HepG2 (cell line): ENCODE measurements around the gene UBQLN4. TPM values are rescaled to one million over a fixed set of nuclear protein-coding genes. Genes with fewer than 3 reads are reported as not detected.

Experiments
- ATAC-seq: fragments of 200-7000 bp; cut with Tn5 transposase; 3 replicates; pipeline ENCODE4 v1.9.1; 2020; ENCODE audit warnings: mild to moderate bottlenecking, moderate library complexity
- BruUV-seq: library from RNA; stranded (reverse); fragments of 400-500 nt; replicated peaks from 2 replicates; lab custom pipeline; 2021; lab: Mats Ljungman, UMichigan
- CTCF ChIA-PET: fragments of 300-600 bp; formaldehyde crosslinking; extraction: SDS; loops from one replicate; lab custom pipeline; 2021; ENCODE audit warnings: low total read pairs, inconsistent platforms, low intra/inter-chr PET ratio; lab: Yijun Ruan, JAX
- POLR2A ChIA-PET: fragments of 350-600 bp; sonication (Branson Sonifier 250); formaldehyde crosslinking; loops from one replicate; lab custom pipeline; 2020; ENCODE audit warnings: antibody characterized with exemption, inconsistent platforms; lab: Yijun Ruan, JAX
- DNase-seq: peaks from one replicate; pipeline ENCODE4 v3.0.0-alpha.2; 2015; ENCODE audit warnings: low spot score
- FAIRE-seq: peaks from 3 replicates; lab custom pipeline; 2011; peaks lifted over from hg19 to GRCh38; lab: Jason Lieb, UNC
- H2AFZ ChIP-seq: one replicate; pipeline ENCODE4 v1.6.1; 2011; ENCODE audit warnings: low read length, inconsistent platforms
- H3K27ac ChIP-seq: fragments of 300-600 bp; 3 replicates; pipeline ENCODE4 v1.8.0; 2011; ENCODE audit warnings: mixed run types, mild to moderate bottlenecking, mixed read lengths, low read length, inconsistent platforms; ENCODE audit not compliant: insufficient read depth; ENCODE audit errors: extremely low read length
- H3K27me3 ChIP-seq, 2 experiments: fragments of 200-600 bp in 1 of 2; 2 replicates in 1 of 2; 3 replicates in 1 of 2; pipeline versions ENCODE4 v1.6.0 to v1.8.0; 2011; ENCODE audit warnings: low read length in 2 of 2, mild to moderate bottlenecking in 2 of 2, moderate library complexity in 2 of 2, inconsistent platforms in 1 of 2; ENCODE audit not compliant: insufficient read depth in 2 of 2, control insufficient read depth in 1 of 2
- H3K36me3 ChIP-seq, 2 experiments: fragments of 200-600 bp in 1 of 2; replicated peaks in 1 of 2; 2 replicates in 1 of 2; 3 replicates in 1 of 2; pipeline versions ENCODE4 v1.5.1 to v1.8.0; 2011; ENCODE audit warnings: low read length in 2 of 2, inconsistent platforms in 1 of 2; ENCODE audit not compliant: insufficient read depth in 2 of 2, control insufficient read depth in 1 of 2
- H3K4me1 ChIP-seq: 2 replicates; pipeline ENCODE4 v1.5.1; 2012; ENCODE audit warnings: low read length, inconsistent platforms; ENCODE audit not compliant: insufficient read depth
- H3K4me2 ChIP-seq: 2 replicates; pipeline ENCODE4 v1.6.0; 2011; ENCODE audit warnings: low read depth, low read length, inconsistent platforms
- H3K4me3 ChIP-seq, 3 experiments: fragments of 200-600 bp in 1 of 3; sonication (generic), shearing (Covaris generic) in 1 of 3; replicated peaks in 1 of 3; 2 replicates each; pipeline ENCODE4 v1.5.1; 2011 to 2016; ENCODE audit warnings: low read length in 3 of 3, inconsistent platforms in 2 of 3, low read depth in 2 of 3, mild to moderate bottlenecking in 2 of 3, control low read depth in 1 of 3, mixed read lengths in 1 of 3; ENCODE audit not compliant: insufficient read depth in 1 of 3
- H3K79me2 ChIP-seq: one replicate; pipeline ENCODE4 v1.6.1; 2011; ENCODE audit warnings: low read length, inconsistent platforms; ENCODE audit not compliant: insufficient read depth
- H3K9ac ChIP-seq: 2 replicates; pipeline ENCODE4 v1.6.0; 2011; ENCODE audit warnings: mild to moderate bottlenecking, low read depth, low read length, inconsistent platforms; ENCODE audit not compliant: insufficient read depth
- H3K9me3 ChIP-seq: 2 replicates; pipeline ENCODE4 v1.5.1; 2012; ENCODE audit warnings: mild to moderate bottlenecking, low read length
- H4K20me1 ChIP-seq: 2 replicates; pipeline ENCODE4 v1.6.0; 2011; ENCODE audit warnings: inconsistent platforms, mild to moderate bottlenecking, low read length, moderate library complexity; ENCODE audit not compliant: insufficient read depth
- ATF7 ChIP-seq, 2 experiments: fragments of 450-650 bp in 1 of 2; sonication (generic) in 1 of 2; formaldehyde crosslinking in 1 of 2; IDR thresholded peaks; 2 replicates each; pipeline versions ENCODE4 v1.4.0 to v1.6.1; 2016 to 2020; ENCODE audit warnings: antibody characterized with exemption in 1 of 2, mild to moderate bottlenecking in 1 of 2, missing genetic modification reagents in 1 of 2
- ATF7-NPFF ChIP-seq: sonication (generic); formaldehyde crosslinking; IDR thresholded peaks from 2 replicates; pipeline ENCODE4 v1.8.1; 2023; ENCODE audit warnings: mild to moderate bottlenecking, low read depth, missing genetic modification reagents, moderate library complexity
- MAZ ChIP-seq, 2 experiments: sonication (generic) in 1 of 2; formaldehyde crosslinking in 1 of 2; IDR thresholded peaks; 2 replicates each; pipeline versions ENCODE4 v1.5.0 to v1.6.1; 2012 to 2020; ENCODE audit warnings: low read depth in 2 of 2, mild to moderate bottlenecking in 2 of 2, borderline replicate concordance in 1 of 2, improper control_type of control experiment in 1 of 2, low read length in 1 of 2, missing genetic modification reagents in 1 of 2, moderate library complexity in 1 of 2
- NR2F2 ChIP-seq: IDR thresholded peaks from 2 replicates; pipeline ENCODE4 v1.6.1; 2012; ENCODE audit warnings: low read depth, inconsistent platforms, borderline replicate concordance
- ZNF629 ChIP-seq: sonication (generic); formaldehyde crosslinking; conservative IDR thresholded peaks from 2 replicates; pipeline ENCODE4 v1.5.0; 2020; ENCODE audit warnings: missing genetic modification reagents
- ZNF674 ChIP-seq: sonication (generic); formaldehyde crosslinking; IDR thresholded peaks from 2 replicates; pipeline ENCODE4 v1.5.0; 2020; ENCODE audit warnings: low read depth, mild to moderate bottlenecking, missing genetic modification reagents
- ZNF766 ChIP-seq: sonication (generic); formaldehyde crosslinking; IDR thresholded peaks from 2 replicates; pipeline ENCODE4 v1.5.0; 2020; ENCODE audit warnings: missing genetic modification reagents, borderline replicate concordance
- ZNF850 ChIP-seq: sonication (generic); formaldehyde crosslinking; conservative IDR thresholded peaks from 2 replicates; pipeline ENCODE4 v1.9.0; 2021; ENCODE audit warnings: mild to moderate bottlenecking, missing genetic modification reagents
- ZSCAN21 ChIP-seq: sonication (generic); formaldehyde crosslinking; IDR thresholded peaks from 2 replicates; pipeline ENCODE4 v1.8.0; 2022; ENCODE audit warnings: mild to moderate bottlenecking, missing genetic modification reagents, moderate library complexity, borderline replicate concordance
- WGBS: methylation state at CpG from one replicate; pipeline ENCODE4 v1.1.6; 2017; ENCODE audit warnings: low lambda C conversion rate; 5-methylcytosine and 5-hydroxymethylcytosine counted together
- in situ Hi-C: cut with HindIII; loops from 2 replicates; pipeline ENCODE4 v1.10.0; 2017; ENCODE audit warnings: low pct_unique_long_range_greater_than_20kb; ENCODE audit not compliant: extremely low pct_ligation_motif_present
- intact Hi-C: fragments of 100-400 bp; cut with micrococcal nuclease; formaldehyde crosslinking; loops from one replicate; pipeline ENCODE4 v1.10.0; 2022; ENCODE audit not compliant: unreplicated experiment
- polyA plus RNA-seq, 8 experiments: library from polyadenylated mRNA; depleted of rRNA in 3 of 8; stranded (reverse) in 7 of 8; unstranded in 1 of 8; fragments of >200 nt; fragmentation: Illumina TruSeq in 4 of 8; extraction: Trizol in 4 of 8; gene quantifications; 2 replicates each; pipeline versions ENCODE4 v1.2.1 to v1.2.3, GENCODE V29; 2011 to 2016; ENCODE audit warnings: low read depth in 4 of 8, missing spikeins in 1 of 8, mixed read lengths in 1 of 8; ENCODE audit not compliant: insufficient read depth in 1 of 8
- total RNA-seq, 5 experiments: library from RNA; depleted of rRNA; stranded (reverse); fragments of >200 nt; fragmentation: Illumina TruSeq; extraction: Trizol; gene quantifications; 2 replicates each; pipeline ENCODE4 v1.2.3, GENCODE V29; 2016; ENCODE audit warnings: low read depth in 1 of 5
- TF ChIP-seq, protein P1 (sequence below): sonication (generic); formaldehyde crosslinking; conservative IDR thresholded peaks from 2 replicates; pipeline ENCODE4 v1.8.1; 2023; ENCODE audit warnings: missing genetic modification reagents
- TF ChIP-seq, protein P2 (sequence below): sonication (generic); formaldehyde crosslinking; IDR thresholded peaks from 2 replicates; pipeline ENCODE4 v1.4.0; 2020; ENCODE audit warnings: missing genetic modification reagents
- TF ChIP-seq, protein P3 (sequence below): sonication (generic); formaldehyde crosslinking; IDR thresholded peaks from 2 replicates; pipeline ENCODE4 v1.5.1; 2020; ENCODE audit warnings: mild to moderate bottlenecking, moderate library complexity, missing genetic modification reagents

Gene UBQLN4
- total and polyA plus RNA-seq, 2 of the 13 experiments (the other 11 are each of a cell fraction or from before 2014, with no cell fraction given) = 31.5 to 39.8 TPM

DNA sequence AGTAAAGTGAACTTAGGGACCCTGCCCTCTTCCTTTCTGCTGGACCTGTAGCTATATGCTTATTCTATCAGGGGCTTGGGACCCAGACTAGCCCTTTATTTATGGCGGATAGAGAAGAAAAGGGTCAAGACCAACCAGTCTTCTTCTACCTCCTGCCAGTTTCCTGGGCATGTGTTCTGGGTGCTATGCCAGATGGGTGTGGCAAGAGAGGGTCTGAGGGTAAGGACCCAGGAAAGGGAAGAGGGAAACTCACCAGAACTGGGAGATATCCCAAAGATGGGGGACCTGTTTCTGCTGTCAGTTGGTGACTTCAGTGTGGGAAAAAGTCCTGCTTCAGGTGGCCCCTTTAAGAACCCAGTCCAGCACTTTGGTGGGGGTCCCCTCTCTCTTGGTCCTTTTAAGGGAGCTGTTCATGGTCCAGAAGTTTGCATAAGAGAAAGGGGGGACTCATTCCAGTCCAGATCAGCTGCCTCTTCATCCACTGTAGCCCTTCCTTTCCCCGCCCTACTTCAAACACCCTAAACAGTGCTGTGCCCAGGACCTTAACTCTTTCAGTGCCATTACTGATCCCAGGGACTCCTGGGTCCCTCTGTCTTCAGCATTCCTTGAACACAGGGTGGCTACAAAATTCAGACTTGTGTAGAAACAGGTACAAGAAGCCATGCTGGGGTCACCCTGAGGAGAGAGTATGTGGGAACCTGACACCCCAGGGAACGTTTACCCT, 51.2 kb downstream of the UBQLN4 start (continued):
- TF ChIP-seq NR2F2 (no peak), ATF7-NPFF (CRISPR knock-in tag) (no peak), ATF7 (IDR thresholded peaks at IDR 0.05) (no peak), ATF7 (CRISPR knock-in tag; IDR thresholded peaks at IDR 0.05) (no peak), MAZ (IDR thresholded peaks at IDR 0.05; ENCODE audit: borderline replicate concordance, low read depth, low read length) (no peak), MAZ (CRISPR knock-in tag; IDR thresholded peaks at IDR 0.05; ENCODE audit: low read depth) (no peak), ZSCAN21 (CRISPR knock-in tag) (no peak), ZNF674 (no peak), ZNF629 (CRISPR knock-in tag) (no peak)
- TF ChIP-seq, protein P1, sequence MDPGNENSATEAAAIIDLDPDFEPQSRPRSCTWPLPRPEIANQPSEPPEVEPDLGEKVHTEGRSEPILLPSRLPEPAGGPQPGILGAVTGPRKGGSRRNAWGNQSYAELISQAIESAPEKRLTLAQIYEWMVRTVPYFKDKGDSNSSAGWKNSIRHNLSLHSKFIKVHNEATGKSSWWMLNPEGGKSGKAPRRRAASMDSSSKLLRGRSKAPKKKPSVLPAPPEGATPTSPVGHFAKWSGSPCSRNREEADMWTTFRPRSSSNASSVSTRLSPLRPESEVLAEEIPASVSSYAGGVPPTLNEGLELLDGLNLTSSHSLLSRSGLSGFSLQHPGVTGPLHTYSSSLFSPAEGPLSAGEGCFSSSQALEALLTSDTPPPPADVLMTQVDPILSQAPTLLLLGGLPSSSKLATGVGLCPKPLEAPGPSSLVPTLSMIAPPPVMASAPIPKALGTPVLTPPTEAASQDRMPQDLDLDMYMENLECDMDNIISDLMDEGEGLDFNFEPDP (CRISPR knock-in tag) = no peak

- no TSS peak for BruUV-seq
- H3K4me1 ChIP-seq = peaks cover 55% of the 10 kb centered on the region
- no peaks in the 10 kb centered on the region for H3K79me2 ChIP-seq
- ATAC-seq (peak; percentile 46), DNase-seq (no peak), FAIRE-seq (peak; percentile 36)
- peak overlapping the region; percentile 59 for H2AFZ ChIP-seq
- H3K9ac ChIP-seq = peak overlapping the region; percentile 44
- peak overlapping the region; percentile 40 to 55 (median 45) for H3K4me3 ChIP-seq
- H3K27ac ChIP-seq = peak overlapping the region; percentile 48
- intact Hi-C loops = loop anchor here (10.0 kb wide), 1 partner anchor 63 kb away; the partner anchor contains the start of gene RAB25
- WGBS = 4% methylated on average over 4 of the region's 4 CpGs
- in situ Hi-C loops = no loop called here
- no peaks in the 10 kb centered on the region for H3K9me3 ChIP-seq
- ChIA-PET POLR2A (interaction anchor here (0.9 to 3.6 kb wide), 9 partner anchors 10 to 68 kb away, joined by 3 to 27 read pairs (median 5); partner anchors contain the start of genes ARHGEF2, KHDC4, RXFP4 and SSR2), CTCF (no interaction called here)
- no peaks in the 10 kb centered on the region for H3K27me3 ChIP-seq
- no peaks in the 10 kb centered on the region for H4K20me1 ChIP-seq
- no peaks in the 10 kb centered on the region for H3K36me3 ChIP-seq
- peak overlapping the region; percentile 84 for H3K4me2 ChIP-seq
- TF ChIP-seq ZNF766 (no peak), ZNF850 (CRISPR knock-in tag) (no peak)
- TF ChIP-seq, protein P2, sequence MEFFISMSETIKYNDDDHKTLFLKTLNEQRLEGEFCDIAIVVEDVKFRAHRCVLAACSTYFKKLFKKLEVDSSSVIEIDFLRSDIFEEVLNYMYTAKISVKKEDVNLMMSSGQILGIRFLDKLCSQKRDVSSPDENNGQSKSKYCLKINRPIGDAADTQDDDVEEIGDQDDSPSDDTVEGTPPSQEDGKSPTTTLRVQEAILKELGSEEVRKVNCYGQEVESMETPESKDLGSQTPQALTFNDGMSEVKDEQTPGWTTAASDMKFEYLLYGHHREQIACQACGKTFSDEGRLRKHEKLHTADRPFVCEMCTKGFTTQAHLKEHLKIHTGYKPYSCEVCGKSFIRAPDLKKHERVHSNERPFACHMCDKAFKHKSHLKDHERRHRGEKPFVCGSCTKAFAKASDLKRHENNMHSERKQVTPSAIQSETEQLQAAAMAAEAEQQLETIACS (CRISPR knock-in tag) = no peak
- TF ChIP-seq, protein P3, sequence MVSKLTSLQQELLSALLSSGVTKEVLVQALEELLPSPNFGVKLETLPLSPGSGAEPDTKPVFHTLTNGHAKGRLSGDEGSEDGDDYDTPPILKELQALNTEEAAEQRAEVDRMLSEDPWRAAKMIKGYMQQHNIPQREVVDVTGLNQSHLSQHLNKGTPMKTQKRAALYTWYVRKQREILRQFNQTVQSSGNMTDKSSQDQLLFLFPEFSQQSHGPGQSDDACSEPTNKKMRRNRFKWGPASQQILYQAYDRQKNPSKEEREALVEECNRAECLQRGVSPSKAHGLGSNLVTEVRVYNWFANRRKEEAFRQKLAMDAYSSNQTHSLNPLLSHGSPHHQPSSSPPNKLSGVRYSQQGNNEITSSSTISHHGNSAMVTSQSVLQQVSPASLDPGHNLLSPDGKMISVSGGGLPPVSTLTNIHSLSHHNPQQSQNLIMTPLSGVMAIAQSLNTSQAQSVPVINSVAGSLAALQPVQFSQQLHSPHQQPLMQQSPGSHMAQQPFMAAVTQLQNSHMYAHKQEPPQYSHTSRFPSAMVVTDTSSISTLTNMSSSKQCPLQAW (CRISPR knock-in tag) = no peak
Measured at GRCh38 chr1:156001662-156002171, 51.9 kb downstream of the UBQLN4 start.
